ENCODE measurements around the gene LFNG.

Gene LFNG

DNA sequence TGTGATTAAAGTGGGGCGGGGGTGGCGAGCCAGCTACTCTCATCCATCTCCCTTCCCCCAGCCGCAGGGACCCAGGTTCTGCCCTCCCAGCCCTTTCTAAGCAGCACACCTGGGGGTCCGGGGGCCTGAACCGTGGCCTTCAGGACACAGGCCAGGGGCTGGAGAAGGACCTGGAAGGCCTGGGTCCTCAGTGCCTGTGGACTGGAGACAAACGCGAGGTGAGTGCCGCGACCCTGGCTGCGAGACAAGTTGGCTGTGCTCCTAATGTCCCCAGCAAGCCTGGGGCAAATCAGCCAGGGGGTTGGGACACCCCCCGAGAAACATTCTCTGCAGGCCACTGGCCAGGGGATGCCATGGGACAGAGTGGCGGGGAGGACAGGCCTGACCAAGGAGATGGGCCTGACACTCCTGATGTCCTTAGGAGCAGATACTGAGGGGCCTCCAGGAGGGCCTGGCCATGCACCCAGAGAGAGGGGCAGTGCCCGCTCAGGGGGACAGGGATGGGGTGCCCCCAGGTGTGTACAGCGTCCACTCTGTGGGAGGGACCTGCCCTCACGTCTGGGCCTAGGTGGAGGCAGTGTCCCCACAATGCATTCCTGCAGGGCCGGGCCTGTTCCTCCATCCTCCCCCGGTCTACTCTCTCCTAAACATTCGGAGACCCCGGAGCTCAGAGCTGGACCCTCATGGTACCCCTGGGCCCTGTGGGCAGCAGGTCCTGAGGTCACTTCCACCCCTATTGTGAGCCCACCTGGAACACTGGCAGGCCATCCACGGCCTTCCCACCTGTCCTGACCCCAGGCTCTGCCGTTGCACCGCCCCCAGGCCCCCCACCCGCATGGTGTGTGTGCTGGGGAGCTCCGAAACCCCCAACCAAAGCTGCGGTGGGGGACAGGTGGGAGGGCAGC lies 22.7 kb downstream of the LFNG start:
- Histone ChIP-seq H3K9me3 (ENCODE audit: control insufficient read depth in 2 of 2, low read length in 2 of 2) (no peaks in the 10 kb centered on the region), H3K27me3 (ENCODE audit: control insufficient read depth in 1 of 2, insufficient read depth in 2 of 2, low read length in 2 of 2) (no peaks in the 10 kb centered on the region), H3K27ac (ENCODE audit: low read length) (no peak overlapping the region), H3K36me3 (ENCODE audit: control insufficient read depth in 2 of 2, insufficient read depth in 2 of 2, low read length in 2 of 2) (peaks cover 25 to 46% of the 10 kb centered on the region in 2 donors), H3K9ac (ENCODE audit: low read length in 2 of 2) (no peak overlapping the region), H3K4me3 (ENCODE audit: low read length in 2 of 2) (no peak overlapping the region), H3K4me1 (ENCODE audit: control insufficient read depth, insufficient read depth, low read length) (no peaks in the 10 kb centered on the region)

DNA sequence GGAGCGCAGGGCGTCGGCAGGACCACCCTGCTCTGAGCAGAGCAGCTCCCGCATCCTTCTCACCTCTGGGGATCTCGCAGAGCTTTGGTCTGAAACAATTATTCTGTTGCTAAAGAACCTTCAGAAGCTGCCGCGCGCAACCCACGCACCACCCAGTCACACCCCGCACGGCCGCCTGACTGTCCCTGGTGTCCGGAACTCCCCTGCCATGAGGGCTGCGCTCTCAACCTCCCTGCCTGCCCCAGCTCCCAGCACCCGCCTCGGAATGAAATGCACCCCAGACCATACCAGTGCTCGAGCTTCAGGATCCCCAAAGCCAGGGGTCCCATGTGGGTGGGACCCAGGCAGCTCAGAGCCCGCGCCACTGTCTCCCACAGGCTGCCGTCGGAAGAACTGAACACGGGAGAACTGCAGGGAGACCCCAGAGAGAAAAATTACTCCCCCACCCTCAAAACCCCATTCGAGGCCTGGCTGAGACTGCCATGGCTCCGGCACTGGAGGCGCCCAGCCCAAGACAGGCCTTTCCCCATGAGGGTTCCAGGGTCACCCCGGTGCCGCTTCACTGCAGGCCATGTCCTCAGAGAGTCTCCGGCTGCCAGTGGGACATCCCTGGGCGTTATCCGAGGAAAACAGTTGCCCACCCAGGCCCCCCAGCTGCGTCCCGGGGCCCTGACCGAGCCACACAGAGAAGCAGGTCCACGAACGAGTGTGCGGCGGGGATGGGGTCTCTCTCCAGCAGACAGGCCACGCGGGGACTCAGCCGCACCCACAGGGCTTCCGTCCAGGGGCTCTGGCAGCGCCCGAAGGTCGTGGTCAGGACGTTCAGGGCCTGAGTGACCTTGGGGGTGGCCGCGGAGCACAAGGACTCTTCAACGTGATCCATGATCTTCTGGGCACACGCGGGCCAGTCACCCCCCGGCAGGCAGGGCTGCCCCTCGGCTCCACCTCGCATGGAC lies 23.6 kb downstream of the LFNG start:
- no peak overlapping the region for H3K4me3 ChIP-seq (ENCODE audit: low read length in 2 of 2)
- no peaks in the 10 kb centered on the region for H3K9me3 ChIP-seq (ENCODE audit: control insufficient read depth in 2 of 2, low read length in 2 of 2)
- peaks cover 28 to 45% of the 10 kb centered on the region in 2 donors for H3K36me3 ChIP-seq (ENCODE audit: control insufficient read depth in 2 of 2, insufficient read depth in 2 of 2, low read length in 2 of 2)
- no peaks in the 10 kb centered on the region for H3K4me1 ChIP-seq (ENCODE audit: control insufficient read depth, insufficient read depth, low read length)
- no peak overlapping the region for H3K9ac ChIP-seq (ENCODE audit: low read length in 2 of 2)
- no peaks in the 10 kb centered on the region for H3K27me3 ChIP-seq (ENCODE audit: control insufficient read depth in 1 of 2, insufficient read depth in 2 of 2, low read length in 2 of 2)
- H3K27ac ChIP-seq (ENCODE audit: low read length): no peak overlapping the region

DNA sequence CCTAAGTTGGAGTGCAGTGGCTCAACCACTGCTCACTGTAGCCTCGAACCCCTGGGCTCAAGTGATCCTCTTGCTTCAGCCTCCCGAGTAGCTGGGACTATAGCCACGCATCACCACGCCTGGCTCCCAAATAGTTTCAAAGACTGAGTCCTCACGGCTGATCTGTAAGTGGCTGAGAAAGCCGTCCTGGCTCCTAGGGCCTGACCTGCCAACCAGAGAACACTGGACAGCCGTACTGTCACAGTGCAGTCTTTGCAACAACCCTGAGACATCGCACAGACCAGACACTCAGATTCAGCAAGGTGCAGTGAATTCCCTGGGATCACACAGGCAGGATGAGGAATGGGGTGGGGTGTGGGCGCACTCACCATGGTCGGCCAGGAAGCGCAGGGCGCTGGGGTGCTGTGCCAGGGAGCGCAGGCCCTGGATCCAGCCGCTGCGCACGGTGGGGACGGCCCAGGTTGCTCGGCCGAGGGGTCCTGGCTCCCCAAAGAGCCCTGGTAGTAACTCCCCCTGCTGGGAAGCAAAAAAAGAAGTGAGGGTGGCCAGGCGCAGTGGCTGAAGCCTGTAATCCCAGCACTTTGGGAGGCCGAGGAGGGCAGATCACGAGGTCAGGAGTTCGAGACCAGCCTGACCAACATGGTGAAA lies 25.1 kb downstream of the LFNG start:
- Histone ChIP-seq H3K9ac (ENCODE audit: low read length in 2 of 2) (no peak overlapping the region), H3K36me3 (ENCODE audit: control insufficient read depth in 2 of 2, insufficient read depth in 2 of 2, low read length in 2 of 2) (peaks cover 29 to 32% of the 10 kb centered on the region in 2 donors), H3K9me3 (ENCODE audit: control insufficient read depth in 2 of 2, low read length in 2 of 2) (no peaks in the 10 kb centered on the region), H3K4me1 (ENCODE audit: control insufficient read depth, insufficient read depth, low read length) (no peaks in the 10 kb centered on the region), H3K27me3 (ENCODE audit: control insufficient read depth in 1 of 2, insufficient read depth in 2 of 2, low read length in 2 of 2) (no peaks in the 10 kb centered on the region), H3K27ac (ENCODE audit: low read length) (no peak overlapping the region), H3K4me3 (ENCODE audit: low read length in 2 of 2) (no peak overlapping the region)

DNA sequence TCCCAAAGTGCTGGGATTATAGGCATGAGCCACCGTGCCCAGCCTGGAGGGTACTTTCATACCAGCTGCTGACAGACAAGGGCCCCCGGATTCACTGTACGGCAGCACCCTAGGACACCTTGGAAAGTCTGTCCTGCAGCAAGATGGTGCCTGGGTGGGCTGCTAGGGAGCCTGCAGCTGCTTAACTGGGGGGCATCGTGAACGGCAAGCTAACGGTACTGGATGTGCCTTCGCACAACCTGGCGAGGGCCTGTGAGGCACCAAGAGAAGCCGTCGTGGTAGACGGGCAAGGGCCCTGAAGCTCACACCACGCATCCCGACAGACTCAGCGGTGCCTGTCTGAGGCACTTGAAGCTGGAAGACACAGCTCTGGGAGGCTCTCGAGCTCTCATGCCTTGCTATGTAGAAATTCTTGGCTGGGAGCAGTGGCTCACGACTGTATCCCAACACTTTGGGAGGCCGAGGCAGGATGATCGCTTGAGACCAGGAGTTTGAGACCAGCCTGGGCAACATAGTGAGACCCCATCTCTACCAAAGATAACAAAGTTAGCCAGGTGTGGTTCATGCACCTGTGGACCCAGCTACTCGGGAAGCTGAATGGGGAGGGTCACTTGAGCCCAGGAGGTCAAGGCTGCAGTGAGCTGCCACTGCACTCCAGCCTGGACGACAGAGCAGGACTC lies 26.3 kb downstream of the LFNG start:
- H3K9ac ChIP-seq (ENCODE audit: low read length in 2 of 2): no peak overlapping the region
- peaks cover 29 to 36% of the 10 kb centered on the region in 2 donors for H3K36me3 ChIP-seq (ENCODE audit: control insufficient read depth in 2 of 2, insufficient read depth in 2 of 2, low read length in 2 of 2)
- no peak overlapping the region for H3K27ac ChIP-seq (ENCODE audit: low read length)
- H3K4me3 ChIP-seq (ENCODE audit: low read length in 2 of 2): no peak overlapping the region
- no peaks in the 10 kb centered on the region for H3K4me1 ChIP-seq (ENCODE audit: control insufficient read depth, insufficient read depth, low read length)
- H3K27me3 ChIP-seq (ENCODE audit: control insufficient read depth in 1 of 2, insufficient read depth in 2 of 2, low read length in 2 of 2): no peaks in the 10 kb centered on the region
- H3K9me3 ChIP-seq (ENCODE audit: control insufficient read depth in 2 of 2, low read length in 2 of 2): no peaks in the 10 kb centered on the region

DNA sequence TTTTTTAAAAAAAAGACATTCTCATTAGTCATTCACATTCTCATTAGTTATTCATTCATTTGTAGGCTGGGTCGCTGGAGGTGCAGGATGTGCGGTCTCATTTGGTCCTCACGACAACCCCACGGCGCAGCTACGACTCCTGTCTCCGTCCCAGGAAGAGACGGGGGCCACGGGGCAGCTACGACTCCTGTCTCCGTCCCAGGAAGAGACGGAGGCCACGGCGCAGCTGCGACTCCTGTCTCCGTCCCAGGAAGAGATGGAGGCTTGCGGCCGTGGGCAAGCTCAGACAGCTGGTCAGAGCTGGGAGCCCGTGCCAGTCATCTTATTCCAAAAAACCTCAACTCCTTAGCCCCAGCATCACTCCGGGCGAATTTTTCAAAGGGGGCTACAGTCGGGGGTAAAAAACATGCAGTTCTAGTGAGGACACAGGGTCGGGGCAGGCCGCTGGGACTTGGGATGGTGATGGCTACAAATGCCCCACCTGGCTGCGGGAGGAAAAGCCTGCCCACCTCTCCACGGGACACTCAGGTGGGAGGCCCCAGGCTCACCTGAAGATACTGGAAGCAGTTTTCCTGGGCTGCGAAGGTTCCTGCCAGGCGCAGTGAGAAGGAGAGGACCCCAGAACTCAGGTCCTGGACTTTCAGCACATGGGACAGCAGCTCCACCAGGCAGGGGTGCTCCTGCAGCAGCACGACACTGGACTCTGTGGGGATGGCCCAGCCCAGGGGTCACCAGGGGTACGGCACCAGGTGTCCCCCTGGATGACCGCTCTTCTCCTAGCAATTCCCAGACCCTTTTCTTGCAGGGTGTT lies 27.4 kb downstream of the LFNG start:
- Histone ChIP-seq H3K9ac (ENCODE audit: low read length in 2 of 2) (no peak overlapping the region), H3K4me1 (ENCODE audit: control insufficient read depth, insufficient read depth, low read length) (no peaks in the 10 kb centered on the region), H3K27me3 (ENCODE audit: control insufficient read depth in 1 of 2, insufficient read depth in 2 of 2, low read length in 2 of 2) (no peaks in the 10 kb centered on the region), H3K4me3 (ENCODE audit: low read length in 2 of 2) (no peak overlapping the region), H3K27ac (ENCODE audit: low read length) (no peak overlapping the region), H3K9me3 (ENCODE audit: control insufficient read depth in 2 of 2, low read length in 2 of 2) (no peaks in the 10 kb centered on the region), H3K36me3 (ENCODE audit: control insufficient read depth in 2 of 2, insufficient read depth in 2 of 2, low read length in 2 of 2) (peaks cover 29 to 36% of the 10 kb centered on the region in 2 donors)

DNA sequence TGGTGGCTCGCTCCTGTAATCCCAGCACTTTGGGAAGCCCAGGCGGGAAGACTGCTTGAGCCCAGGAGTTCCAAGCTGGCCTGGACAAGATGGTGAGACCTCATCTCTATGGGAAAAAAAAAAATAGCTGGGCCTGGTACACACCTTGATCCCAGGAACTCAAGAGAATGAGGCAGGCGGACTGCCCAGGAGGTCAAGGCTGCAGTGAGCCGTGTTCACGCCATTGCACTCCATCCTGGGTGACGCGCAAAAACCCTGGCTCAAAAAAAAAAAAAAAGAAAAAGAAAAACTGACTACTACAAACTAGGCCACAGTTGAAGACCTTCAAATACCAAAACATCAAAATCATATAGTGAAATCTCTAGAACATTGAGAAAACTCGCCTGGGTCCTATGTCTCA lies 31.8 kb downstream of the LFNG start:
- H3K4me1 ChIP-seq (ENCODE audit: control insufficient read depth, insufficient read depth, low read length): peaks cover 17% of the 10 kb centered on the region
- H3K9me3 ChIP-seq (ENCODE audit: control insufficient read depth in 2 of 2, low read length in 2 of 2): no peaks in the 10 kb centered on the region
- no peak overlapping the region for H3K4me3 ChIP-seq (ENCODE audit: low read length in 2 of 2)
- H3K27ac ChIP-seq (ENCODE audit: low read length): no peak overlapping the region
- H3K36me3 ChIP-seq (ENCODE audit: control insufficient read depth in 2 of 2, insufficient read depth in 2 of 2, low read length in 2 of 2): peaks cover 8 to 13% of the 10 kb centered on the region in 2 donors
- H3K9ac ChIP-seq (ENCODE audit: low read length in 2 of 2): no peak overlapping the region
- H3K27me3 ChIP-seq (ENCODE audit: control insufficient read depth in 1 of 2, insufficient read depth in 2 of 2, low read length in 2 of 2): no peaks in the 10 kb centered on the region

DNA sequence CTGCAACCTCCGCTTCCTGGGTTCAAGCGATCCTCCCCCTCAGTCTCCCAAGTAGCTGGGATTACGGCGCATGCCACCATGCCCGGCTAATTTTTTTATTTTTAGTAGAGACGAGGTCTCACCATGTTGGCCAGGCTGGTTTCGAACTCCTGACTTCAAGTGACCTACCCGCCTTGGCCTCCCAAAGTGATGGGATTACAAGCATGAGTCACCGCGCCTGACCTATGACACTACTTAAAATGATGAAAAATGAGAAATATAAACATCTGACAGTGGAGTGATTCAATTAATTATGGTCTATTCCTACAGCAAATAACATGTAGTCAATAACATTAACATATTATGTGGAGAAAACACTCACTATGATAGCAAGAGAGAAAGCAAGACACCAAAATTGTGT lies 33.5 kb downstream of the LFNG start:
- H3K9ac ChIP-seq (ENCODE audit: low read length in 2 of 2): no peak overlapping the region
- peaks cover 1 to 6% of the 10 kb centered on the region in 2 donors for H3K36me3 ChIP-seq (ENCODE audit: control insufficient read depth in 2 of 2, insufficient read depth in 2 of 2, low read length in 2 of 2)
- H3K9me3 ChIP-seq (ENCODE audit: control insufficient read depth in 2 of 2, low read length in 2 of 2): no peaks in the 10 kb centered on the region
- H3K4me3 ChIP-seq (ENCODE audit: low read length in 2 of 2): no peak overlapping the region
- no peak overlapping the region for H3K27ac ChIP-seq (ENCODE audit: low read length)
- H3K27me3 ChIP-seq (ENCODE audit: control insufficient read depth in 1 of 2, insufficient read depth in 2 of 2, low read length in 2 of 2): no peaks in the 10 kb centered on the region
- peaks cover 19% of the 10 kb centered on the region for H3K4me1 ChIP-seq (ENCODE audit: control insufficient read depth, insufficient read depth, low read length)

DNA sequence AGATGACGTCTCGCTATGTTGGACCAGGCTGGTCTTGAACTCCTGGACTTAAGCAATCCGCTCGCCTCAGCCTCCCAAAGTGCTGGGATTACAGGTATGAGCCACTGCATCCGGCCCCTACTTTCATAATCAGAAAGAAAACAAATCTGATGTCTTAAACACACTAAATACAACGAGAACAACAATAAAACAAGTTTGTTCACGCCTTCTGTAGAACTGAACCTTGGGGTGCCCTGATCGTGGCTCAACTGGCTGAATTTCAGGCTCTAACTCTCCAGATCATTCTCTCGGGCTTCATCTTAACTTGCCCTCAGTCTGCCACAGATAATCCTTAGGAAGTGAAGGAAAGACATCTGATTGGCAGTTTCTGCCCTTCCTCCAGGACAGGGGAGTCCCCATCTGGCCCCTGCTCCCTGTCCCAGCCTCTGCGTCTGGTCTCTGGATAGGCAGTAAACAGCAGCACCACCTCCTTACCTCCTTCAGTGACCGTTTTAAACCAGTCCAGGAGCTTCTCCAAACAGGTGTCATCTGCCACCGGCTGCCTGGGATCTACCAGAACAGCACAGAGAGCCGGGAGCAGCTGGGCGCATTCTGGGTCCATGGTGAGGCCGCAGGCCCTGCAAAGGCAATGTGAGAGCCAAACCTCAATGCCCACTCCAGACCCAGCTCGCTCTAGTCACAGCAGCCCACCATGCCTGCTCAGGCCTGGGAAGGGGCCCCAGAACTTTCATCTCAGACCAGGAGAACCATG lies 34.4 kb downstream of the LFNG start:
- H3K27me3 ChIP-seq (ENCODE audit: control insufficient read depth in 1 of 2, insufficient read depth in 2 of 2, low read length in 2 of 2): no peaks in the 10 kb centered on the region
- no peak overlapping the region for H3K27ac ChIP-seq (ENCODE audit: low read length)
- H3K4me1 ChIP-seq (ENCODE audit: control insufficient read depth, insufficient read depth, low read length): peaks cover 25% of the 10 kb centered on the region
- H3K9me3 ChIP-seq (ENCODE audit: control insufficient read depth in 2 of 2, low read length in 2 of 2): no peaks in the 10 kb centered on the region
- H3K36me3 ChIP-seq (ENCODE audit: control insufficient read depth in 2 of 2, insufficient read depth in 2 of 2, low read length in 2 of 2): peaks cover 0 to 6% of the 10 kb centered on the region in 2 donors
- H3K4me3 ChIP-seq (ENCODE audit: low read length in 2 of 2): peak overlapping the region; percentile 85 to 88
- peak overlapping the region; percentile 66 to 86 for H3K9ac ChIP-seq (ENCODE audit: low read length in 2 of 2)

DNA sequence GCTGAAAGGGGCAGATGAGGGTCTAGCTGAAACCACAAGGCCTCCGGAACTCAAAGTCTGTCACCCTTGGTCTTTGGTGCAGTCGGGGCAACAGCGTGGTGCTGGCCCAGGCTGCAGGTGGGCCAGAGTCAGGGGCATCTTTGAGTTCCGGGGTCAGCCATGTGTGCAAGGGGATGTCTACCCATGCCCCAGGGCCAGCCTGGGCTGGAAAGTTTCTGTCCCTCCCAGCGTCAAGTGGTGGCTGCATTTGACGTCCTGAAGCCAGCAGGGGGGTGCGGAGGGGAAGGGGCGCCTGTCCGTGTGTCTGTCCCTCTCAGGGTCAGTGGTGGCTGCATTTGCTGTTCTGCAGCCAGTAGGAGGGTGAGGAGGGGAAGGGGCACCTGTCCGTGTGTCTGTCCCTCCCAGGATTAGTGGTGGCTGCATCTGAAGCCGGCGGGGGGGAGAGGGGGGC lies 35.1 kb downstream of the LFNG start:
- peaks cover 0 to 6% of the 10 kb centered on the region in 2 donors for H3K36me3 ChIP-seq (ENCODE audit: control insufficient read depth in 2 of 2, insufficient read depth in 2 of 2, low read length in 2 of 2)
- no peaks in the 10 kb centered on the region for H3K9me3 ChIP-seq (ENCODE audit: control insufficient read depth in 2 of 2, low read length in 2 of 2)
- peak overlapping the region; percentile 85 to 88 for H3K4me3 ChIP-seq (ENCODE audit: low read length in 2 of 2)
- H3K27ac ChIP-seq (ENCODE audit: low read length): peak overlapping the region; percentile 95
- peak overlapping the region; percentile 66 to 86 for H3K9ac ChIP-seq (ENCODE audit: low read length in 2 of 2)
- peaks cover 29% of the 10 kb centered on the region for H3K4me1 ChIP-seq (ENCODE audit: control insufficient read depth, insufficient read depth, low read length)
- H3K27me3 ChIP-seq (ENCODE audit: control insufficient read depth in 1 of 2, insufficient read depth in 2 of 2, low read length in 2 of 2): no peaks in the 10 kb centered on the region
